Trophoblast cell (in vitro differentiated cells and primary cell): ENCODE results near the gene TOGARAM1.

Experiments
- DNase-seq, 2 donors: peaks; one replicate each; pipeline ENCODE4 v3.0.0-alpha.2; 2016
- H2AFZ ChIP-seq: 2 replicates; pipeline ENCODE4 v1.6.1; 2013; ENCODE audit warnings: low read length, moderate library complexity, mild to moderate bottlenecking; ENCODE audit not compliant: insufficient read depth, poor library complexity
- H2AK5ac ChIP-seq: 2 replicates; pipeline ENCODE4 v1.6.1; 2013; ENCODE audit warnings: mild to moderate bottlenecking, low read length
- H2BK120ac ChIP-seq: 2 replicates; pipeline ENCODE4 v1.6.1; 2013; ENCODE audit warnings: low read length, mild to moderate bottlenecking, moderate library complexity; ENCODE audit not compliant: insufficient read depth, poor library complexity
- H2BK12ac ChIP-seq: 2 replicates; pipeline ENCODE4 v1.6.1; 2013; ENCODE audit warnings: mild to moderate bottlenecking, low read length, moderate library complexity
- H2BK5ac ChIP-seq: 2 replicates; pipeline ENCODE4 v1.6.1; 2013; ENCODE audit warnings: low read length, low read depth, moderate library complexity, mild to moderate bottlenecking; ENCODE audit not compliant: poor library complexity
- H3K14ac ChIP-seq: 2 replicates; pipeline ENCODE4 v1.6.1; 2013; ENCODE audit warnings: mild to moderate bottlenecking, low read length
- H3K18ac ChIP-seq: 2 replicates; pipeline ENCODE4 v1.6.1; 2013; ENCODE audit warnings: mild to moderate bottlenecking, low read length
- H3K23ac ChIP-seq: 2 replicates; pipeline ENCODE4 v1.6.1; 2013; ENCODE audit warnings: low read length
- H3K27ac ChIP-seq: 2 replicates; pipeline ENCODE4 v1.5.1; 2013; ENCODE audit warnings: low read depth, mild to moderate bottlenecking, inconsistent platforms, low read length, moderate library complexity
- H3K27me3 ChIP-seq: 2 replicates; pipeline ENCODE4 v1.6.1; 2013; ENCODE audit warnings: inconsistent platforms, mild to moderate bottlenecking, low read length, moderate library complexity; ENCODE audit not compliant: insufficient read depth
- H3K36me3 ChIP-seq, 2 experiments: 1 replicate in 1 of 2; 2 replicates in 1 of 2; pipeline ENCODE4 v1.6.1; 2013; ENCODE audit warnings: low read length in 2 of 2, mild to moderate bottlenecking in 2 of 2, moderate library complexity in 1 of 2; ENCODE audit not compliant: insufficient read depth in 2 of 2, control insufficient read depth in 1 of 2
- H3K4ac ChIP-seq: 2 replicates; pipeline ENCODE4 v1.6.1; 2013; ENCODE audit warnings: low read depth, mild to moderate bottlenecking, low read length, moderate library complexity
- H3K4me1 ChIP-seq, 2 experiments: 1 replicate in 1 of 2; 2 replicates in 1 of 2; pipeline ENCODE4 v1.6.1; 2013; ENCODE audit warnings: low read length in 2 of 2, mild to moderate bottlenecking in 2 of 2, moderate library complexity in 1 of 2; ENCODE audit not compliant: insufficient read depth in 2 of 2, control insufficient read depth in 1 of 2
- H3K4me2 ChIP-seq: 2 replicates; pipeline ENCODE4 v1.6.1; 2013; ENCODE audit warnings: inconsistent platforms, mild to moderate bottlenecking, low read length, moderate library complexity
- H3K4me3 ChIP-seq: 2 replicates; pipeline ENCODE4 v1.5.1; 2013; ENCODE audit warnings: mild to moderate bottlenecking, low read depth, low read length, inconsistent platforms
- H3K79me1 ChIP-seq: one replicate; pipeline ENCODE4 v1.6.1; 2013; ENCODE audit warnings: low read length
- H3K79me2 ChIP-seq: 2 replicates; pipeline ENCODE4 v1.6.1; 2013; ENCODE audit warnings: low read length, mild to moderate bottlenecking; ENCODE audit not compliant: control insufficient read depth, insufficient read depth, poor library complexity
- H3K9ac ChIP-seq: 2 replicates; pipeline ENCODE4 v1.6.1; 2013; ENCODE audit warnings: mild to moderate bottlenecking, low read length
- H3K9me3 ChIP-seq: 2 replicates; pipeline ENCODE4 v1.6.1; 2013; ENCODE audit warnings: low read depth, mild to moderate bottlenecking, control low read depth, inconsistent platforms, low read length; ENCODE audit not compliant: insufficient read depth
- H4K12ac ChIP-seq: 2 replicates; pipeline ENCODE4 v1.6.1; 2013; ENCODE audit warnings: low read depth, mild to moderate bottlenecking, low read length, moderate library complexity
- H4K8ac ChIP-seq: 2 replicates; pipeline ENCODE4 v1.6.1; 2013; ENCODE audit warnings: low read depth, mild to moderate bottlenecking, low read length, moderate library complexity
- H4K91ac ChIP-seq: one replicate; pipeline ENCODE4 v1.6.1; 2013; ENCODE audit warnings: low read depth, mild to moderate bottlenecking, low read length, moderate library complexity
- WGBS: extraction: QIAGEN DNeasy Blood & Tissue Kit; methylation state at CpG from one replicate; pipeline ENCODE4 v1.1.7; 2013; ENCODE audit warnings: missing lambda C conversion rate; ENCODE audit not compliant: insufficient read length, insufficient coverage; ENCODE audit errors: extremely low coverage; 5-methylcytosine and 5-hydroxymethylcytosine counted together

Gene TOGARAM1

GRCh38 chr14:44937547-44937946 lies 24.4 kb upstream of the TOGARAM1 start:
- Histone ChIP-seq H3K9me3 (no peaks in the 10 kb centered on the region), H3K36me3 (peaks cover 7 to 8% of the 10 kb centered on the region in 2 experiments), H4K8ac (no peak overlapping the region), H3K27ac (no peak overlapping the region), H3K27me3 (no peaks in the 10 kb centered on the region), H2AFZ (no peak overlapping the region), H3K4me1 (no peaks in the 10 kb centered on the region), H3K23ac (no peak overlapping the region), H3K14ac (no peak overlapping the region), H3K9ac (no peak overlapping the region), H4K12ac (no peak overlapping the region), H2BK12ac (no peak overlapping the region), H3K4me2 (no peak overlapping the region), H3K4ac (no peak overlapping the region), H3K18ac (no peak overlapping the region), H3K79me2 (no peaks in the 10 kb centered on the region), H2AK5ac (no peak overlapping the region), H3K79me1 (no peaks in the 10 kb centered on the region), H2BK120ac (no peak overlapping the region), H2BK5ac (no peak overlapping the region), H3K4me3 (no peak overlapping the region), H4K91ac (no peak overlapping the region)
- no peak for DNase-seq
- no CpG with 5 or more reads among the region's 2 CpGs for WGBS

GRCh38 chr14:44940211-44940610 lies 21.8 kb upstream of the TOGARAM1 start:
- Histone ChIP-seq H2BK120ac (no peak overlapping the region), H3K9ac (no peak overlapping the region), H2AFZ (no peak overlapping the region), H3K27me3 (no peaks in the 10 kb centered on the region), H4K91ac (no peak overlapping the region), H3K79me2 (no peaks in the 10 kb centered on the region), H3K4me3 (no peak overlapping the region), H3K79me1 (no peaks in the 10 kb centered on the region), H3K4ac (no peak overlapping the region), H3K36me3 (peaks cover 7 to 12% of the 10 kb centered on the region in 2 experiments), H3K27ac (no peak overlapping the region), H2BK5ac (no peak overlapping the region), H3K18ac (no peak overlapping the region), H3K4me1 (no peaks in the 10 kb centered on the region), H2AK5ac (no peak overlapping the region), H3K9me3 (no peaks in the 10 kb centered on the region), H3K23ac (no peak overlapping the region), H3K14ac (no peak overlapping the region), H2BK12ac (no peak overlapping the region), H4K8ac (no peak overlapping the region), H4K12ac (no peak overlapping the region), H3K4me2 (no peak overlapping the region)
- DNase-seq = peak in 1 of 2 donors; percentile 6

GRCh38 chr14:44940944-44941343 lies 21.0 kb upstream of the TOGARAM1 start:
- H3K14ac ChIP-seq = no peak overlapping the region
- DNase-seq = no peak
- no peaks in the 10 kb centered on the region for H3K4me1 ChIP-seq
- H3K4me2 ChIP-seq = no peak overlapping the region
- H3K4me3 ChIP-seq = no peak overlapping the region
- no peaks in the 10 kb centered on the region for H3K27me3 ChIP-seq
- no peak overlapping the region for H2BK5ac ChIP-seq
- no peak overlapping the region for H3K18ac ChIP-seq
- H2BK120ac ChIP-seq = no peak overlapping the region
- no peak overlapping the region for H4K12ac ChIP-seq
- peaks cover 7 to 16% of the 10 kb centered on the region in 2 experiments for H3K36me3 ChIP-seq
- no peak overlapping the region for H3K4ac ChIP-seq
- WGBS = no CpG with 5 or more reads among the region's 6 CpGs
- no peak overlapping the region for H2BK12ac ChIP-seq
- no peak overlapping the region for H4K91ac ChIP-seq
- H3K9ac ChIP-seq = no peak overlapping the region
- no peaks in the 10 kb centered on the region for H3K79me2 ChIP-seq
- no peak overlapping the region for H3K27ac ChIP-seq
- no peak overlapping the region for H2AK5ac ChIP-seq
- H3K79me1 ChIP-seq = no peaks in the 10 kb centered on the region
- H3K23ac ChIP-seq = no peak overlapping the region
- H4K8ac ChIP-seq = no peak overlapping the region
- H3K9me3 ChIP-seq = no peaks in the 10 kb centered on the region
- H2AFZ ChIP-seq = no peak overlapping the region

GRCh38 chr14:44941591-44941990 lies 20.4 kb upstream of the TOGARAM1 start:
- Histone ChIP-seq H2BK120ac (no peak overlapping the region), H3K9ac (no peak overlapping the region), H3K27me3 (no peaks in the 10 kb centered on the region), H3K4ac (no peak overlapping the region), H2BK5ac (no peak overlapping the region), H3K27ac (no peak overlapping the region), H3K14ac (no peak overlapping the region), H3K9me3 (no peaks in the 10 kb centered on the region), H3K18ac (no peak overlapping the region), H2BK12ac (no peak overlapping the region), H2AK5ac (no peak overlapping the region), H3K79me1 (no peaks in the 10 kb centered on the region), H3K36me3 (peaks cover 7 to 16% of the 10 kb centered on the region in 2 experiments), H2AFZ (no peak overlapping the region), H3K79me2 (no peaks in the 10 kb centered on the region), H3K4me2 (no peak overlapping the region), H4K91ac (no peak overlapping the region), H3K4me1 (no peaks in the 10 kb centered on the region), H3K23ac (no peak overlapping the region), H3K4me3 (no peak overlapping the region), H4K8ac (no peak overlapping the region), H4K12ac (no peak overlapping the region)
- peak in 1 of 2 donors; percentile 50 for DNase-seq
- WGBS = no CpG with 5 or more reads among the region's 2 CpGs
